Gastroesophageal sphincter (tissue), 4 donors: ENCODE results near the gene ACP7. TPM values are rescaled to one million over a fixed set of nuclear protein-coding genes. Genes with fewer than 3 reads are reported as not detected.

Experiments
- ATAC-seq: fragments of 150-250 bp; one replicate; pipeline ENCODE4 v1.9.1; 2016; ENCODE audit warnings: mild to moderate bottlenecking, moderate library complexity
- H3K27ac ChIP-seq, 4 donors: fragments of 200-600 bp; sonication (generic) in 3 of 4; 1 replicate in 3 of 4; 2 replicates in 1 of 4; pipeline ENCODE4 v1.5.1; 2016 to 2019
- H3K27me3 ChIP-seq: fragments of 200-600 bp; sonication (generic); one replicate; pipeline ENCODE4 v1.5.1; 2019
- H3K36me3 ChIP-seq, 2 donors: fragments of 200-600 bp; sonication (generic); one replicate each; pipeline ENCODE4 v1.5.1; 2019; ENCODE audit warnings: control low read depth in 1 of 2
- H3K4me1 ChIP-seq, 3 donors: fragments of 200-600 bp; sonication (generic); 1 replicate in 2 of 3; 2 replicates in 1 of 3; pipeline ENCODE4 v1.5.1; 2016 to 2019; ENCODE audit warnings: control low read depth in 2 of 3
- H3K4me3 ChIP-seq, 2 donors: fragments of 200-600 bp; sonication (generic); one replicate each; pipeline ENCODE4 v1.5.1; 2019; ENCODE audit warnings: mild to moderate bottlenecking in 1 of 2, moderate library complexity in 1 of 2
- H3K9me3 ChIP-seq, 3 donors: fragments of 200-600 bp; sonication (generic); one replicate each; pipeline ENCODE4 v1.5.1; 2017 to 2019; ENCODE audit warnings: control low read depth in 2 of 3
- CTCF ChIP-seq, 4 experiments: fragments of 200-600 bp in 2 of 4; fragments of 450-650 bp in 2 of 4; sonication (generic) in 1 of 4; IDR thresholded peaks; one replicate each; pipeline ENCODE4 v1.5.1; 2017 to 2019; ENCODE audit warnings: antibody characterized with exemption in 4 of 4, mild to moderate bottlenecking in 2 of 4, moderate library complexity in 2 of 4
- EP300 ChIP-seq: sonication (generic); formaldehyde crosslinking; IDR thresholded peaks from one replicate; pipeline ENCODE4 v1.6.1; 2017; ENCODE audit warnings: antibody characterized with exemption, mild to moderate bottlenecking
- POLR2A ChIP-seq, 2 donors: fragments of 450-650 bp; IDR thresholded peaks; one replicate each; pipeline ENCODE4 v1.6.1; 2017; ENCODE audit warnings: antibody characterized with exemption in 2 of 2, mild to moderate bottlenecking in 2 of 2, moderate library complexity in 1 of 2
- POLR2AphosphoS5 ChIP-seq: sonication (generic); formaldehyde crosslinking; IDR thresholded peaks from one replicate; pipeline ENCODE4 v1.6.1; 2017; ENCODE audit warnings: antibody characterized with exemption
- WGBS, 2 donors: methylation state at CpG; one replicate each; pipeline ENCODE4 v1.1.5; 2018; ENCODE audit warnings: low coverage in 1 of 2; 5-methylcytosine and 5-hydroxymethylcytosine counted together
- total RNA-seq, 4 donors: library from RNA; depleted of rRNA; stranded (reverse); fragments of >200 nt; gene quantifications; one replicate each; pipeline ENCODE4 v1.1.0, GENCODE V29; 2016

The ACP7 gene
- total RNA-seq, 4 donors from 2014 or later, result 0.08 TPM; not detected in 3

DNA sequence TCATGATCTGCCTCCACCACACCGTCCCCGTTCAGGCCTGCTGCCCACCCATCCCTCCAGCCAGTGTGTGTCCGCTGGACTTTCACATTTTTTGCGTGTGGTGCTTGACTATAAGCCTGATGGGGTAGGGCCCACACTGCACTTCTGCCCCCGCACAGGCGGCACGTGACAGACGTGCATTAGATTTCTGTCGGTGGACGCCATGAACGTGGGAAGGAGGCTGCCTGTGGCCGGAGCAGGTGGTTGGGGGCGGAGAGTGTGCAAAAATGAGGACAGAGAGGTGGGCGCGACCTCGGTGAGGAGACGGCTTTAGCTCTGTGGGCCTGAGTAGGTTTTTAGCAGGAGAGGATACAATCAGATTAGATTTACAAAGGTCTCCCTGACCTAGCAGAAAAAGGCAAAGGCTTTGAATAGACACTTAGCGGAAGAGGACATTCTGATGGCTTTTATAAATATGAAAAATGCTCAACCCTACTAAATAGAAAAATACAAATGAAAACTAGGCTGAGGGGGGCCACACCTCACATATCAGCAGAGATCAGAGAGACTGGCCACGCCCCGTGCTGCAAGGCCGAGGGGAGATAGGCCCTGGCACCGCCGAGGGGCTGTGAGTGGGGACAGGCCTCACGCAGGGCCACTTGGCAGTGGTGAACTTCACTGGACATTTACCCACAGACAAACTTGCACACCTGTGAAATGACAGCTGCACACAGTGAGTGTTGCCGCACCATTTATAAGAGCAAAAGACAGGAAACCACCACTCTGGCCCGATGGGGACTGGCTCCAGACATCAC lies 66.8 kb downstream of the ACP7 start:
- no peaks in the 10 kb centered on the region for H3K9me3 ChIP-seq
- no peak for TF ChIP-seq CTCF (IDR thresholded peaks at IDR 0.05)
- no peak for TF ChIP-seq EP300
- TF ChIP-seq POLR2AphosphoS5, result no peak
- no peak for TF ChIP-seq POLR2A (IDR thresholded peaks at IDR 0.05)
- H3K27me3 ChIP-seq, result no peaks in the 10 kb centered on the region
- H3K4me3 ChIP-seq, result no peak overlapping the region
- no peak for ATAC-seq
- H3K27ac ChIP-seq, result no peak overlapping the region
- H3K36me3 ChIP-seq, result no peaks in the 10 kb centered on the region
- 73 to 90% methylated on average over 7 to 13 of the region's 26 CpGs for WGBS, 2 donors
- H3K4me1 ChIP-seq, result peaks cover 0 to 50% (median 4%) of the 10 kb centered on the region in 3 donors

- ATAC-seq, result no peak
- TF ChIP-seq EP300 (no peak), CTCF (IDR thresholded peaks at IDR 0.05) (no peak), POLR2AphosphoS5 (no peak), POLR2A (IDR thresholded peaks at IDR 0.05) (no peak)
- no peaks in the 10 kb centered on the region for H3K9me3 ChIP-seq
- 95 to 98% methylated on average over 6 to 9 of the region's 10 CpGs for WGBS, 2 donors
- no peaks in the 10 kb centered on the region for H3K27me3 ChIP-seq
- no peak overlapping the region for H3K27ac ChIP-seq
- no peaks in the 10 kb centered on the region for H3K36me3 ChIP-seq
- H3K4me3 ChIP-seq, result no peak overlapping the region
- H3K4me1 ChIP-seq, result peaks cover 0 to 50% (median 15%) of the 10 kb centered on the region in 3 donors
These were observed 67.9 kb downstream of the ACP7 start for GRCh38 chr19:39152066-39152465.

DNA sequence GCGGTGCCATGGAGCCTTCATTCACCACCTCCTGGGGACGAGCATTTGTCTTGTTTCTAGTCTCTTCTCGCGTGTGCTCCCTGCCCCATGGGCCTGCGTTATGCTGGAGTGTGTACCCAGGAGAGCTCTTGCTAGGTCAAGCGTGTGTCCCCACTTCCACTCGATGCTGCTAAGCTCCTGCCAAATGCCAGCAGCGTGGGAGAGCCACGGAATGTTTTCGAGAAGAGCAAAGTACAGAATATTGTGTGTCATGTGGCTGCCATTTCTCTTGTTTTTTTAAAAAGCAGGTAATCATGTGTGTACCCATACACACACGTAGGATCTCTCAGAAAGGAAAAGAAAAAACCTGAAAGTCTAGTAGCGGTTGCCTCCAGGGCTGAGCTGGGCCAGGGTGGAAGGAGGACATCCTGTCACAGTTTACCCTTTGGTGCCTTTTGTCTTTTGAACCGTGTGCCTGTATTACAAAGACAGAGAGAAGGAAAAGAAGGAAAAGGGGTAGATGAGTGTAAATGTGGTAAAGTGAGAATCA lies 70.0 kb downstream of the ACP7 start:
- no peak overlapping the region for H3K4me3 ChIP-seq
- TF ChIP-seq EP300 (no peak), CTCF (IDR thresholded peaks at IDR 0.05) (no peak), POLR2A (IDR thresholded peaks at IDR 0.05) (no peak), POLR2AphosphoS5 (no peak)
- H3K4me1 ChIP-seq, result peaks cover 0 to 65% (median 25%) of the 10 kb centered on the region in 3 donors
- ATAC-seq, result no peak
- H3K27me3 ChIP-seq, result no peaks in the 10 kb centered on the region
- H3K27ac ChIP-seq, result no peak overlapping the region
- 51 to 82% methylated on average over 3 to 10 of the region's 13 CpGs for WGBS, 2 donors
- no peaks in the 10 kb centered on the region for H3K9me3 ChIP-seq
- H3K36me3 ChIP-seq, result no peaks in the 10 kb centered on the region

- H3K9me3 ChIP-seq, result no peaks in the 10 kb centered on the region
- H3K4me3 ChIP-seq, result no peak overlapping the region
- no peak for TF ChIP-seq POLR2AphosphoS5
- no peak for TF ChIP-seq CTCF (IDR thresholded peaks at IDR 0.05)
- TF ChIP-seq POLR2A (IDR thresholded peaks at IDR 0.05), result no peak
- TF ChIP-seq EP300, result no peak
- ATAC-seq, result no peak
- peaks cover 0 to 70% (median 25%) of the 10 kb centered on the region in 3 donors for H3K4me1 ChIP-seq
- no peaks in the 10 kb centered on the region for H3K27me3 ChIP-seq
- WGBS, 2 donors, result 51 to 60% methylated on average over 1 to 8 of the region's 11 CpGs
- no peak overlapping the region for H3K27ac ChIP-seq
- H3K36me3 ChIP-seq, result no peaks in the 10 kb centered on the region
These were observed 70.5 kb downstream of the ACP7 start for GRCh38 chr19:39154629-39155100.
